C4-2B (cell line): ENCODE measurements around the gene NECTIN4.

Experiments
- H3K27ac ChIP-seq: fragments of 450-650 bp; 2 replicates; pipeline ENCODE4 v1.5.1; 2017
- CTCF ChIP-seq: fragments of 450-650 bp; conservative IDR thresholded peaks from 2 replicates; pipeline ENCODE4 v1.5.1; 2017; ENCODE audit warnings: mild to moderate bottlenecking
- ZFX ChIP-seq: fragments of 450-650 bp; IDR thresholded peaks from 2 replicates; pipeline ENCODE4 v1.6.1; 2017

NECTIN4 gene

GRCh38 chr1:161081519-161081918, 7.8 kb downstream of the NECTIN4 start:
- TF ChIP-seq ZFX = no peak
- TF ChIP-seq CTCF = no peak
- no peak overlapping the region for H3K27ac ChIP-seq

DNA sequence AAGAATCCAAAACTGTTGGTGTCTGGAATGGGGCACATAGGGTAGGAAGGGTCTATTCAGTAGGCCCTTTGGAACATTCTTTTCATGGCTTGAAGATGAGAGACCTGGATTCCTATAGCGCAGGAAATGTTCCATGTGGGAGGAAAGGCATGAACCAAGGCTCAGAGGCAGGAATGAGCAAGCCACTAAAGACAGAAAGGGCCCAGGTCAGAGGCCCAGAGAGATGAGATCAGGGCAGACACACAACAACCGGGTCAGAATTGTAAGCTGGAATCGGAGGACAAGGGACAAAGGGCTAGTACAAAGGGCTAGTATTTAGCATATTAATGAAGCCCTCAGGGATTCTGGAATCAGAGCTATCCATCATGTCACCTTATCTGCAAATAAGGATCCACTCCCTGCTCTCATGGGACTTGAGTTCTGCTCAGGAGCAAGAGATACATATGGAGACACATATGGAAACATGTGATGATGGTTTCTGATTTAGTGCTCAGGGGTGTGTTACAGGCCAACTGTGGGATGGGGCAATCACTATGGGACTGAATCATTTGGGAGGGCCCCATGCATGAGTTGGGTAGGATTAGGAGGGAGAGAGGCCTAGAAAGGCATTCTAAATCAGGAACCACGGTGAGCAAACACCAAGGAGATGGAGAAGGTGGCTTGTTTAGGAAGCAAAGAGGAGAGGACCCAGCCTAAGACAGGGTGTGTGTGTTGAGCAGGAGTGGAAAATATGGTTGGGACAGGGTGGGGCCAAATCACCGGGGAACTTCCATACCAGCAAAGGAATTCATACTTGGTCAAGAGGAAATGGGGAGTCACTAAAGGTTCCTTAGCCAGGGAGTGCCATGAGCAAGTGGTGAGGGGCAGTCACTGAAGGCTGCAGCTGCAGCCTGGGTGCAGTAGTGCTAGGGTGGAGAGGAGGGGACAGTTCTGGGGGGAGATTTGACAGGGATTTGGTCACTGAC, 8.6 kb downstream of the NECTIN4 start:
- TF ChIP-seq CTCF (no peak), ZFX (no peak)
- no peak overlapping the region for H3K27ac ChIP-seq

GRCh38 chr1:161079436-161080110, 9.8 kb downstream of the NECTIN4 start:
- TF ChIP-seq CTCF (no peak), ZFX (no peak)
- H3K27ac ChIP-seq = no peak overlapping the region

DNA sequence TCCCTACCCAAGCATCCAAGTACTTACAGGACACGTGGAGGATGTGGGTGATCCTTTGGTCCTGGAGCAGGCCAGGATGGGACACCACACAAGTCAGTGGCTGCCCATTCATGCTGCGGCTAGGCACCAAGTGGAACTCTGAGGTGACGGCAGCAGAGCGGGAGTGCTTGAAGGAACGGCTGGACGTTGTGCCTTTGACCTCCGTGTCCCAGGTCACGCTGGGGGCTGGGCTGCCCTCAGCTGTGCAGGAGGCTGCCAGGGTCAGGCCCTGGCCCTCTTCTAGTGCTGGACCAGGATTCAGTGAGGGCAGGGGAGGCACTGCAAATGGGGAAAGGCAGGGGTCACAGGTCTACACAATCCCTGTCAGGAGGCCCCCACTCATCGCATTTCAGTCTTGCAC, 11.9 kb downstream of the NECTIN4 start:
- TF ChIP-seq ZFX (no peak), CTCF (no peak)

DNA sequence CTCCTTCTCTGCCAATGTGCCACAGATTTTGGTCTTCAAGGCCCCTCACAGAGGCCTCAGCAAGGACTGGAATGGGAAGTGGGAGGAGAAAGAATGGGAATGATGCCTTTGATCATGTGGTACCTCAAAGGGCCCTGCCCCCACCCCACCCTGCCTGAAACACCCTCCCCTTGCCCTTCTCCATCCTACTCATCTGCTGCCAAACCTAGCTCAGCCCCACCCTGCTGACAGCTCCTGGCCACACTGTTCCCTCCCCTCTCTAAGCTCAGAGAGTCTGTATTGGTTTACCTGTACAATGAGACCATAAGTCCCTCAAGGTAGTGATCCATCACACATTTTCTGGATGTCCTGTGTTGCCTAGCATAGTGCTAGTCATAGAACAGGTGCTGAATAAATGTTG, 12.9 kb downstream of the NECTIN4 start:
- H3K27ac ChIP-seq = no peak overlapping the region
- no peak for TF ChIP-seq ZFX
- TF ChIP-seq CTCF = no peak

More for the DNA sequence above, 11.9 kb downstream of the NECTIN4 start:
- H3K27ac ChIP-seq = no peak overlapping the region

- no peak overlapping the region for H3K27ac ChIP-seq
- TF ChIP-seq ZFX = no peak
- TF ChIP-seq CTCF = no peak
Measured at GRCh38 chr1:161074676-161075368, 14.5 kb downstream of the NECTIN4 start.
